Astrocyte of the hippocampus (primary cell): ENCODE data around the gene TPI1.
A peak's percentile ranks its signal among the peaks of the same experiment; 100 is the strongest.

Experiments
- DNase-seq: peaks from one replicate; pipeline ENCODE4 v3.0.0; 2011; ENCODE audit warnings: low read depth, low spot score

TPI1 gene

GRCh38 chr12:6828781-6829535 is 38.4 kb upstream of the TPI1 start:
- peak; percentile 82 for DNase-seq

- DNase-seq: no peak
Measured at GRCh38 chr12:6829536-6830220, 37.7 kb upstream of the TPI1 start.

- no peak for DNase-seq
Measured at GRCh38 chr12:6830286-6830890, 36.9 kb upstream of the TPI1 start.

- no peak for DNase-seq
Measured at GRCh38 chr12:6830999-6831398, 36.3 kb upstream of the TPI1 start.

- DNase-seq: no peak
Measured at GRCh38 chr12:6831450-6831995, 35.8 kb upstream of the TPI1 start.

GRCh38 chr12:6832125-6832524 is 35.2 kb upstream of the TPI1 start:
- DNase-seq: no peak

GRCh38 chr12:6833189-6833890 is 34.0 kb upstream of the TPI1 start:
- no peak for DNase-seq

- no peak for DNase-seq
Measured at GRCh38 chr12:6834254-6834653, 33.1 kb upstream of the TPI1 start.

GRCh38 chr12:6834873-6835272 is 32.5 kb upstream of the TPI1 start:
- no peak for DNase-seq

GRCh38 chr12:6836851-6837250 is 30.5 kb upstream of the TPI1 start:
- no peak for DNase-seq

- no peak for DNase-seq
Measured at GRCh38 chr12:6837370-6838060, 29.8 kb upstream of the TPI1 start.

GRCh38 chr12:6838854-6839253 is 28.5 kb upstream of the TPI1 start:
- DNase-seq: no peak

GRCh38 chr12:6839482-6840201 is 27.7 kb upstream of the TPI1 start:
- no peak for DNase-seq

GRCh38 chr12:6840330-6840729 is 27.0 kb upstream of the TPI1 start:
- DNase-seq: no peak

GRCh38 chr12:6840761-6841515 is 26.4 kb upstream of the TPI1 start, which contains the start of gene GNB3:
TSS of gene GNB3 (plus strand) at chr12:6840925. CDS start at chr12:6841288, 363 bp downstream.
- no peak for DNase-seq

- DNase-seq: no peak
Measured at GRCh38 chr12:6842075-6842474, 25.3 kb upstream of the TPI1 start.

- DNase-seq: no peak
Measured at GRCh38 chr12:6843118-6843902, 24.0 kb upstream of the TPI1 start.

GRCh38 chr12:6845395-6845794 is 21.9 kb upstream of the TPI1 start:
- no peak for DNase-seq

GRCh38 chr12:6846316-6846869 is 20.9 kb upstream of the TPI1 start:
- no peak for DNase-seq
